HG03439 (cell line): ENCODE results near the gene HFE.
"Not testable (repeated sequence)": the region's sequence is repeated elsewhere in the genome, so short reads cannot be mapped to it uniquely, and the experiment has no call there.

Experiments
- ATAC-seq: cut with Tn5 transposase; IDR thresholded peaks from one replicate; pipeline ENCODE4 v1.9.1; 2021; ENCODE audit warnings: mild to moderate bottlenecking, moderate library complexity; ENCODE audit not compliant: unreplicated experiment

The HFE gene

DNA sequence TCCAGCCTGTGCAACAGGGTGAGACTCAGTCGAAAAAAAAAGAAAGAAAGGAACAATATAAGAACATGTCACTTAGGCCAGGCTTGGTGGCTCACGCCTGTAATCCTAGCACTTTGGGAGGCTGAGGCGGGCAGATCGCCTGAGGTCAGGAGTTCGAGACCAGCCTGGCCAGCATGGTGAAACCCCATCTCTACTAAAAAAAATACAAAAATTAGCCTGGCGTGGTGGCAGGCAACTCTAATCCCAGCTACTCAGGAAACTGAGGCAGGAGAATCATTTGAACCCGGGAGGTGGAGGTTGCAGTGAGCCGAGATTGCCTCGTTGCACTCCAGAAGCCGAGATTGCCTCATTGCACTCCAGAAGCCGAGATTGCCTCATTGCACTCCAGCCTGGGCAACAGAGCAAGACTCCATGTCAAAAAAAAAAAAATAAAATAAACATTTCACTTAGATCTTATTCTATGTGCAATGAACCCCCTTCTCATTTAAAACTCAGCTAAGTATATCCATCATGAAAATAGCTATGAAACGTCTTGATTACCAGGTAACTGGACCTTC lies 28.7 kb upstream of the HFE start:
- ATAC-seq: not testable (repeated sequence)

DNA sequence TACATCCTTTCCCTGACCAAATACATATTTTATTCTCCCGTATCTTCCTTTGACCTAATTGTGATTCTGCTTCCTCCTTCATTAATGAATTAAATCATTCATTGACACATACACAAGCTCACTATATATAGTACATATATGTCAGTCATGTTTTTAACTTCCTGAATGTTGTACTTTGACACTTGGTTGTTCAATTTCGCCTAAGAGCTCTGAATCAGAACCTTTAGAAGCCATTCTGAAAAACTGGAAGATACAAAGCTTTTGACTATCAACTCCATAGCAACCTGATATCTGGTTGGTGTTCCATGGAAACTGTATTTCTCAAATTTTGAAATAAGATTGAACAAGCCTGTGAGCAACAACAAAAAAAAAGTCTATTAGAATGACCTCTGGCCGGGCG lies 27.3 kb upstream of the HFE start:
- no peak for ATAC-seq

DNA sequence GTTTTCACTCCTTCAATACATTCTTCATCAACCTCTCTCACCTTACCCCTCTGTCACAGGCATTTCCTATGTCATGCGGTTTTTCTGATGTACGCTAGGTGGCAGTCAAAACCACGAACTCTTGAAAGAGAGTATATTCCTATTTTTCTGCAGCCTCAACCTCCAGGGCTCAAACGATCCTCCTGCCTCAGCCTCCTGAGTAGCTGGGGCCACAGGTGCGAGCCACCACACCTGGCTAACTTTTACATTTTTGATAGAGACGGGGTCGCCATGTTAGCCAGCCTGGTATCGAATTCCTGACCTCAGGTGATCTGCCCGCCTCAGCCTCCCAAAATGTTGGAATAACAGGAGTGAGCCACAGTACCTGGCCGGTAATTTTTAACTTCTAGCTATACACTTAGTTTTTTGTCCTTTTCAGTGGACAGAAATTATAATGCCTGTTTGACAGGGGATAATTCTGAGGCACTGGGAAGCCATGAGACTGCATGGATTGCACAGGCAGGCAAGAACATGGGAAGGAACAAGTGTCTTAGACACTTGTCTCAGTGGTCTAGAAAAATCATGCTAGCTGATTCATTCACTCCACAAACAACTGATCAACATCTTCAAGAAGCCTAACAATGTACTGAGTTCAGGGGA lies 22.5 kb upstream of the HFE start:
- ATAC-seq: no peak

DNA sequence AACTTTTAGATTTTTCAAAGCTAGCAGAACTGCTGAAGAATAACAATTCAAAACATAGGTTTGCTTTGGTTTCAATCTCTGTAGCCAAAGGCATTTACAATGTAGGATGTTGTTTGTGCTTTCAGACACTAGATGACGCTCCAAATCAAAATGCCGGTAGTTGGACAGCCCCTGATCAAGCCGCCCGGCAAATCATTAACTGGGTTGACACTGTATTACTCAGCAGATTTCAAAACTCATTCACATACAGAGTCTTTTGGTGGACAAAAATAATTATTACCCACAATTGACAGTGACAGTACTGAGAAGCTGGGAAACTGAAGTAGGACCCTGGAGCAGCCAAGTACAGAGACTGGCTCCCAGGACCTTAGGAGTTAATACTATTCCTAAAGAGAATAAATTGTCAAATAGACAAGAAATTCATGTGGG lies 21.3 kb upstream of the HFE start:
- peak; percentile 85 for ATAC-seq

DNA sequence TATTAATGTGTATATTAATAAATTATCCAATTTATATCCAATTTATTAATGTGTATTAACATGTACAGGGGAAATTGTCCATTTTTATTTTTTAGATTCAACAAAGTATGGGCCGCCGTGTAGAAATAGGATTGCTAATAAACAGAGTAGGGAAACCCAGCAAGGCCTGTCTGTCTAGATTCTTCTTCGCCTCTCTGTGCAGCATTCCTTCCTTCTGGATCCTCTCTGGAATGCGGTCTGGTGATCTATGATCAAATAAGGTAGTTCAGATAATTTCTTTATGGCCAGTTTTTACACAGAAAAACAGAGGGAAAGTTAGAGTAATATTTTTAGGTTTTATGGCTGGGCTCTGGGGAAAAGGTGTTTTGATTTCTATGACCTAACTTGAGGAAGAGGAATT lies 19.9 kb upstream of the HFE start:
- no peak for ATAC-seq

DNA sequence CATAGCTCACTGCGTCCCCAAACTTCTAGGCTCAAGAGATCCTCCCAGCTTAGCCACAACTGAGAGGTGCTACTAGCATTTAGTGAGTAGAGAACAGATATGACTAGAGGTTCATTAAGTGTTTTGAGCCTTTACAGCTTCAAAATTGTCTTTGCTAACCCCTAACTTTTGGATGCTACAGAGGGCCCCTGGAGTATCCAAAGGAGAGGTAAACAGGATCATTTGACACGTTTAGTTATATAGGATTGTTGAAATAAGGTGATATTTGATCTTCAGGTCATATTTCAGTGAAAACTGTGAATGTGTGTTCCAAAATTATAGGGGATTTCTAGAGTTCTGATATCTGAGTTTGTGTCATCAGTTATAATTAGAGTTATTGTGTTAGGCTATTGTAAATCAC lies 19.2 kb upstream of the HFE start:
- no peak for ATAC-seq

DNA sequence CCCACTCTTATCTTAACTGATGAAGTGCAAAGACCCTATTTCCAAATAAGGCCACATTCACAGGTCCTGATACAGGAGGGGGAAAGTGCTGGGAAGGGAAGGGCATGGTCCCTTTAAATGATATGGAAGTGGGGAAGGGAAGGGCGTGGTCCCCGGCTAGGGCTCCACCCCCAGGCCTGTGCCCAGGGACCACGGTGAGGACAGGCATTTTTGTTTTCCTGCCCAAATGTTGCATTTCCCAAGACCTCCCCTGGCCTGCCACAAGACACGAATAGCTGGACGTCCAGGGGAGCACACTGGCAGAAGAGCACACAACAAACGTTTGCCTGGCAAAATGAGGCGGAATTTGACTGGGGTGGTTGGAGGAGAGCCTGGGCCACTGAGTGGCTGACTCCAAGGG lies 16.1 kb upstream of the HFE start:
- no peak for ATAC-seq

DNA sequence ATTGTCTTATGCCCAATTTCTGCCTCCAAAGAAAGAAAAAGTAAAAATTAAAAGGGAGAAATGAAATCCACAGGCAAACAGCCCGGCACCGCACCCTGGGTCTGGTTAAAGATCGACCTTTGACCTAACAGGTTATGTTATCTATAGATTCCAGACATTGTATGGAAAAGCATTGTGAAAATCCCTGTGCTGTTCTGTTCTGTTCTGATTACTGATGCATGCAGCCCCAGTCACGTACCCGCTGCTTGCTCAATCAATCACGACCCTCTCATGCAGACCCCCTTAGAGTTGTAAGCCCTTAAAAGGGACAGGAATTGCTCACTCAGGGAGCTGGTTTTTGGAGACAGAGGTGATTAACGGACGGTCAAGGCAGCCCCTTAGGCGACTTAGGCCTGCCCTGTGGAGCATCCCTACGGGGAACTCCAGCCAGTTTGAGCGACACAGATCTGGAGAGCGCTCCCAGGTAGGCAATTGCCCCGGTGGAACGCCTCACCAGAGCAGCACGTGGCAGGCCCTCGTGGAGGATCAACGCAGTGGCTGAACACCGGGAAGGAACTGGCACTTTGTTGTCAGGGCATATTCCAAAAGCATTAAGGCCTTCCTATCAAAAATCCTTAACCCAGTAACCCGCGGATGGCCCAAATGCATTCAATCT lies 12.0 kb upstream of the HFE start:
- no peak for ATAC-seq

DNA sequence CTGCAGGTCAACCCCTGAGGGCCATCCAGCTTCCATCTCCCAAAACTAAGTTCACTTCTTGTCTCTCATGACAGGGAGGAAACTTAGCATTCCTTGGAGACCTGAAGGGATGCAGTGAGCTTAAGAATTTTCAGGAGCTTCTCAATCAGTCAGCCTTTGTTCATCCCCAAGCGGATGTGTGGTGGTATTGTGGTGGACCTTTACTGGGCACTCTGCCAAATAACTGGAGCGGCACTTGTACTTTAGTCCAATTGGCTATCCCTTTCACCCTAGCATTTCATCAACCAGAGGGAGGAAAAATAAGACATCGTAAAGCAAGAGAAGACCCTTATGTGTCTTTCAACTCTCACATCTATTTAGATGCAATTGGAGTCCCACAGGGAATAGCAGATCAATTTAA lies 9.2 kb upstream of the HFE start:
- ATAC-seq: not testable (repeated sequence)

DNA sequence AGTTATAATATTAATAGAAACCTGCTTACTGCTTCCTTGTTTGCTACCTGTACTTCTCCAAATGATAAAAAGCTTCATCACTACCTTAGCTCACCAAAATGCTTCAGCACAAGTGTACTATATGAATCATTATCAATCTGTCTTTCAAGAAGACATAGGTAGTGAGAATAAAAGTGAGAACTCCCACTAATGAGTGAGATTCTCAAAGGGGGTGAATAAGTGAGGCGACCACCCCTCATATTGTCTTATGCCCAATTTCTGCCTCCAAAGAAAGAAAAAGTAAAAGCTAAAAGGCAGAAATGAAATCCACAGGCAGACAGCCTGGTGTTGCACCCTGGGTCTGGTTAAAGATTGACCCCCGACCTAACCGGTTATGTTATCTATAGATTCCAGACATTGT lies 6.1 kb upstream of the HFE start:
- not testable (repeated sequence) for ATAC-seq

DNA sequence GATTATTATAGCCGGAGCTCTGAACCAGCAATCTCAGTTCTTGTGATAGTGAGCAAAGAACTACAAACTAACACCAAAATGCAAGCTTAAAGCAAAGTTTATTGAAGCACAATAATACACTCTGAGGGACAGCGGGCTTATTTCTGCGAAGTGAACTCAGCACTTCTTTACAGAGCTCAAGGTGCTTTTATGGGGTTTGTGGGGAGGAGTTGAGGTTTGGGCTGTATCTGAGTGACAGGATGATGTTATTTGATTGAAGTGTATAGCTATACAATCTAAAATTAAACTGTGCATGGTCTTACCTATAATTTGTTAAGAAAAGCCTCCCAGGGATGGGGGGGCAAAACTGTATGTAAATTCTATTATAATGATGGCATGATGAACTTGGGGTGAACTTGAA lies 1.0 kb upstream of the HFE start:
- no peak for ATAC-seq

DNA sequence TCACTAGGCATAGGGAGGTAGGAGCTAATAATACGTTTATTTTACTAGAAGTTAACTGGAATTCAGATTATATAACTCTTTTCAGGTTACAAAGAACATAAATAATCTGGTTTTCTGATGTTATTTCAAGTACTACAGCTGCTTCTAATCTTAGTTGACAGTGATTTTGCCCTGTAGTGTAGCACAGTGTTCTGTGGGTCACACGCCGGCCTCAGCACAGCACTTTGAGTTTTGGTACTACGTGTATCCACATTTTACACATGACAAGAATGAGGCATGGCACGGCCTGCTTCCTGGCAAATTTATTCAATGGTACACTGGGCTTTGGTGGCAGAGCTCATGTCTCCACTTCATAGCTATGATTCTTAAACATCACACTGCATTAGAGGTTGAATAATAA lies 1.1 kb downstream of the HFE start:
- no peak for ATAC-seq

DNA sequence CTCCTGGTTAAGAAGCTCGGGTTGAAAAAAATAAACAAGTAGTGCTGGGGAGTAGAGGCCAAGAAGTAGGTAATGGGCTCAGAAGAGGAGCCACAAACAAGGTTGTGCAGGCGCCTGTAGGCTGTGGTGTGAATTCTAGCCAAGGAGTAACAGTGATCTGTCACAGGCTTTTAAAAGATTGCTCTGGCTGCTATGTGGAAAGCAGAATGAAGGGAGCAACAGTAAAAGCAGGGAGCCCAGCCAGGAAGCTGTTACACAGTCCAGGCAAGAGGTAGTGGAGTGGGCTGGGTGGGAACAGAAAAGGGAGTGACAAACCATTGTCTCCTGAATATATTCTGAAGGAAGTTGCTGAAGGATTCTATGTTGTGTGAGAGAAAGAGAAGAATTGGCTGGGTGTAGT lies 2.0 kb downstream of the HFE start:
- ATAC-seq: no peak

DNA sequence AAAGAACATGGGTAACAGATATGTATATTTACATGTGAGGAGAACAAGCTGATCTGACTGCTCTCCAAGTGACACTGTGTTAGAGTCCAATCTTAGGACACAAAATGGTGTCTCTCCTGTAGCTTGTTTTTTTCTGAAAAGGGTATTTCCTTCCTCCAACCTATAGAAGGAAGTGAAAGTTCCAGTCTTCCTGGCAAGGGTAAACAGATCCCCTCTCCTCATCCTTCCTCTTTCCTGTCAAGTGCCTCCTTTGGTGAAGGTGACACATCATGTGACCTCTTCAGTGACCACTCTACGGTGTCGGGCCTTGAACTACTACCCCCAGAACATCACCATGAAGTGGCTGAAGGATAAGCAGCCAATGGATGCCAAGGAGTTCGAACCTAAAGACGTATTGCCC lies 5.2 kb downstream of the HFE start:
- ATAC-seq: no peak

DNA sequence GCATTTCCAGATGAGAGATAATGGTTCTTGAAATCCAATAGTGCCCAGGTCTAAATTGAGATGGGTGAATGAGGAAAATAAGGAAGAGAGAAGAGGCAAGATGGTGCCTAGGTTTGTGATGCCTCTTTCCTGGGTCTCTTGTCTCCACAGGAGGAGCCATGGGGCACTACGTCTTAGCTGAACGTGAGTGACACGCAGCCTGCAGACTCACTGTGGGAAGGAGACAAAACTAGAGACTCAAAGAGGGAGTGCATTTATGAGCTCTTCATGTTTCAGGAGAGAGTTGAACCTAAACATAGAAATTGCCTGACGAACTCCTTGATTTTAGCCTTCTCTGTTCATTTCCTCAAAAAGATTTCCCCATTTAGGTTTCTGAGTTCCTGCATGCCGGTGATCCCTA lies 6.8 kb downstream of the HFE start:
- ATAC-seq: no peak

DNA sequence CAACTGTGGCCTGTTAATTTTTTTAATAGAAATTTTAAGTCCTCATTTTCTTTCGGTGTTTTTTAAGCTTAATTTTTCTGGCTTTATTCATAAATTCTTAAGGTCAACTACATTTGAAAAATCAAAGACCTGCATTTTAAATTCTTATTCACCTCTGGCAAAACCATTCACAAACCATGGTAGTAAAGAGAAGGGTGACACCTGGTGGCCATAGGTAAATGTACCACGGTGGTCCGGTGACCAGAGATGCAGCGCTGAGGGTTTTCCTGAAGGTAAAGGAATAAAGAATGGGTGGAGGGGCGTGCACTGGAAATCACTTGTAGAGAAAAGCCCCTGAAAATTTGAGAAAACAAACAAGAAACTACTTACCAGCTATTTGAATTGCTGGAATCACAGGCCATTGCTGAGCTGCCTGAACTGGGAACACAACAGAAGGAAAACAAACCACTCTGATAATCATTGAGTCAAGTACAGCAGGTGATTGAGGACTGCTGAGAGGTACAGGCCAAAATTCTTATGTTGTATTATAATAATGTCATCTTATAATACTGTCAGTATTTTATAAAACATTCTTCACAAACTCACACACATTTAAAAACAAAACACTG lies 10.1 kb downstream of the HFE start:
- no peak for ATAC-seq

DNA sequence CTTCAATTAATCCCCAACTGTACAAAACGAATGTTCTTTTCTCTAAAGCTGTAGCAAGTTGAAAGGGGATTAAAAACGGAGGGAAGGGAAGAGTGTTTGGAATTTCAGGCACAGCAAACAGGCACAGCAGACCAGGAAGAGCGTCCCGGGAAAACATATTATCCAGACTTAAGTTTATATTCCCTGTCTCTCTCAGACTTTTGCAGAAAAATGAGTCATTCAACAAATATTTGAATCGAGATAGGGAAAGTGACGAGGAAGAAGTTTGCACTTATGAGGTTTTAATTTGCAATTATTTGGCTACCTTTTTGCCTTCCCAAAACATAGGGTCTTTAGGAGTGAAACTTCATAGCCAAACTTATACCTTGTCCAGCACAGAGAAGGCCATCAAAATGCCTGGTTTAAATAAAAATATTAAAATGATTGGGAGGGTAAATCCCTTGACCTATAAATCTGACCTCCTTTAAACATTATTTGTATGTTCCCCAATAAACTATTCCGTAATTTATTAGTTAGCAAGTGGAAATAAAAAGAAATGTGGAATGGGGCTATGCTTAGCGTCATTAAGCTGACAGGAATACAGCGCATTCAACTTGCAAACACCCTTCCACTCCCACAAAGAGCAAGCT lies 16.0 kb downstream of the HFE start:
- ATAC-seq: peak; percentile 85

DNA sequence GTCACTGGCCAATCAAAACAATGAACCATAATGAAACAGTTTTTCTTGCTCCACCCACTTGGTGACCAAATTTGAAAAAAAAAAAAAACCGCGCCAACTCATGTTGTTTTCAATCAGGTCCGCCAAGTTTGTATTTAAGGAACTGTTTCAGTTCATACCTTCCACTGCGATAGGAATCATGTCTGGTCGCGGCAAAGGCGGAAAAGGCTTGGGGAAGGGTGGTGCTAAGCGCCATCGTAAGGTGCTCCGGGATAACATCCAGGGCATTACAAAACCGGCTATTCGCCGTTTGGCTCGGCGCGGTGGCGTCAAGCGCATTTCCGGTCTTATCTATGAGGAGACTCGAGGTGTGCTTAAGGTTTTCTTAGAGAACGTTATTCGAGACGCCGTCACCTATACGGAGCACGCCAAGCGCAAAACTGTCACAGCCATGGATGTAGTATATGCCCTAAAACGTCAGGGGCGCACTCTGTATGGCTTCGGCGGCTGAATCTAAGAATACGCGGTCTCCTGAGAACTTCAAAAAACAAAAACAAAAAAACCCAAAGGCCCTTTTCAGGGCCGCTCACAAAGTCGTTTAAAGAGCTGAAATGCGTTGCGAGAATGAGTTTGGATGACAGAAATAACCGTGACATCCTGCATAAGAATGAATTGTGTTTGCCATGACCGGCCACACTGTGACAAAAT lies 16.7 kb downstream of the HFE start:
- ATAC-seq: peak; percentile 86

DNA sequence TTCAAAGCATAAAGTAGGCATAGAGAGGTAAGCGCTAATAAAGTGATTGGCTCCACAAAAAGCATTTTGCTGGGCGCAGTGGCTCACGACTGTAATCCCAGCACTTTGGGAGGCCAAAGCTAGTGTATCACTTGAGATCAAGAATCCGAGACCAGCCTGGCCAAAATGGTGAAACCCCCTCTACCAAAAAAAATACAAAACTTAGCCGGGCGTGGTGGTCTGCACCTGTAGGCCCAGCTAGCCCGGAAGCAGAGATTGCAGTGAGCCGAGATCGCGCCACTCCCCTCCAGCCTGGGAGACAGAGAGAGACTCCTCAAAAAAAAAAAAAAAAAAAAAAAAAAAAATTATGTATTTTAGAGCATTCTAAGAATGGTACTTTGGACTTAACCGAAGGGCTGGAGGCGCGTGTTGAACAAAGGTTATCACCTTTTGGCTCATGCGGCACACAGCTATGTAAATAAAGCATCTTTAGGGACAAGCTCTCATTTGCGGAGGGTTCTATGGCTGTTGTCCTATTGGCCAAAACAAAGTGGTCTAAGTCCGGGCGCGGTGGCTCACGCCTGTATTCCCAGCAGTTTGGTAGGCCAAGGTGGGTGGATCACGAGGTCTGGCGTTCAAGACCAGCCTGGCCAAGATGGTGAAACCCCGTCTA lies 17.4 kb downstream of the HFE start:
- no peak for ATAC-seq

DNA sequence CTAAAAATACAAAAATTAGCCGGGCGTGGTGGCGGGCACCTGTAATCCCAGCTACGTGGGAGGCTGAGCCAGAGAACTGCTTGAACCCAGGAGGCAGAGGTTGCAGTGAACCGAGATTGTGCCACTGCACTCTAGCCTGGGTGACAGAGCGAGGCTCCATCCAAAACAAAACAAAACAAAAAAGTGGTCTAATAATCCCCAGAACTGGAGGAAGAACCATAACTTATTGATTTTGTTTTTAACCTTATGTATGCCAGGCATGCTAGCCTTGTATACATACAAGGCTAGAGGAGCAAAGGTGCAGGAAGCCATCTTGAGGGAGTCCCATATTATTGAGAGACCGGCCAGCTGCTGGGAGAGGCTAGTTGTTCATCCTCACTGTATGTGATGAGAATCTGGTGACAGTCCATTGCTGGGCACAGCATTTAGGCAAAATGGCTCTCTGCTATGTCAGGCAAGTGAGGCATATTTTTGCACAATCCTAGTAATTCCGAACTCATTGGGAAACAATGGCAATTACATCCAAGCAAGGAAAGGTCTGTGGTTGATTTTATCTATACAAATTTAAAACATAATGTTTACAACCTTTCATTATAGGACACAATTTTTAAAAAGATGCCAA lies 18.0 kb downstream of the HFE start:
- no peak for ATAC-seq
